DND-41 (cell line): ENCODE measurements around the gene DBX2.
"Not testable (repeated sequence)": the region's sequence is repeated elsewhere in the genome, so short reads cannot be mapped to it uniquely, and the experiment has no call there.

Source experiments
- ATAC-seq: fragments of 200-7000 bp; cut with Tn5 transposase; 3 replicates; pipeline ENCODE4 v1.9.1; 2021; ENCODE audit warnings: low read depth; ENCODE audit not compliant: insufficient read depth
- DNase-seq: peaks from one replicate; pipeline ENCODE4 v3.0.0-alpha.2; 2020
- H2AFZ ChIP-seq: 2 replicates; pipeline ENCODE4 v1.6.0; 2012; ENCODE audit warnings: low read depth, low read length
- H3K27ac ChIP-seq: 2 replicates; pipeline ENCODE4 v1.5.1; 2012; ENCODE audit warnings: low read length, inconsistent platforms
- H3K27me3 ChIP-seq: fragments of 200-600 bp; sonication (generic); 2 replicates; pipeline ENCODE4 v1.6.0; 2012; ENCODE audit warnings: low read length, mild to moderate bottlenecking, inconsistent platforms; ENCODE audit not compliant: insufficient read depth, poor library complexity
- H3K36me3 ChIP-seq: 2 replicates; pipeline ENCODE4 v1.5.1; 2012; ENCODE audit warnings: low read length, inconsistent platforms; ENCODE audit not compliant: insufficient read depth
- H3K4me1 ChIP-seq: 2 replicates; pipeline ENCODE4 v1.5.1; 2012; ENCODE audit warnings: mild to moderate bottlenecking, low read length; ENCODE audit not compliant: insufficient read depth
- H3K4me2 ChIP-seq: 2 replicates; pipeline ENCODE4 v1.6.0; 2012; ENCODE audit warnings: mild to moderate bottlenecking, moderate library complexity, low read length, inconsistent platforms; ENCODE audit not compliant: insufficient read depth
- H3K4me3 ChIP-seq, 2 experiments: fragments of 200-600 bp in 1 of 2; shearing (Covaris generic) in 1 of 2; 2 replicates each; pipeline ENCODE4 v1.5.1; 2012 to 2016; ENCODE audit warnings: inconsistent platforms in 2 of 2, low read length in 2 of 2, mild to moderate bottlenecking in 2 of 2, low read depth in 1 of 2, moderate library complexity in 1 of 2
- H3K79me2 ChIP-seq: 2 replicates; pipeline ENCODE4 v1.6.0; 2012; ENCODE audit warnings: low read length, inconsistent platforms; ENCODE audit not compliant: insufficient read depth
- H3K9ac ChIP-seq: 2 replicates; pipeline ENCODE4 v1.6.0; 2012; ENCODE audit warnings: low read depth, mild to moderate bottlenecking, inconsistent platforms, low read length, moderate library complexity
- H3K9me3 ChIP-seq: 2 replicates; pipeline ENCODE4 v1.5.1; 2012; ENCODE audit warnings: low read length, moderate library complexity, mild to moderate bottlenecking, inconsistent platforms; ENCODE audit not compliant: insufficient read depth, severe bottlenecking
- H4K20me1 ChIP-seq: 2 replicates; pipeline ENCODE4 v1.6.0; 2012; ENCODE audit warnings: low read length; ENCODE audit not compliant: insufficient read depth
- CTCF ChIP-seq: IDR thresholded peaks from 2 replicates; pipeline ENCODE4 v1.5.1; 2012; ENCODE audit warnings: borderline replicate concordance, low read length, moderate library complexity, mild to moderate bottlenecking; ENCODE audit not compliant: poor library complexity, severe bottlenecking; ENCODE audit errors: extremely low read depth
- EZH2 ChIP-seq: IDR thresholded peaks from 3 replicates; pipeline ENCODE4 v1.6.1; 2012; ENCODE audit warnings: borderline replicate concordance, low read depth, mild to moderate bottlenecking, moderate library complexity, low read length, inconsistent platforms; ENCODE audit not compliant: severe bottlenecking

Gene DBX2

GRCh38 chr12:45089411-45090075, 38.6 kb upstream of the DBX2 start:
- H3K9ac ChIP-seq: no peak overlapping the region
- H3K79me2 ChIP-seq: no peaks in the 10 kb centered on the region
- no peaks in the 10 kb centered on the region for H3K4me1 ChIP-seq
- TF ChIP-seq CTCF (no peak), EZH2 (no peak)
- H3K27me3 ChIP-seq: no peaks in the 10 kb centered on the region
- H2AFZ ChIP-seq: no peak overlapping the region
- H3K27ac ChIP-seq: no peak overlapping the region
- peaks cover 2% of the 10 kb centered on the region for H3K9me3 ChIP-seq
- no peak for ATAC-seq
- no peaks in the 10 kb centered on the region for H4K20me1 ChIP-seq
- DNase-seq: no peak
- no peaks in the 10 kb centered on the region for H3K36me3 ChIP-seq
- H3K4me2 ChIP-seq: no peak overlapping the region
- H3K4me3 ChIP-seq: no peak overlapping the region

- no peaks in the 10 kb centered on the region for H3K36me3 ChIP-seq
- H3K4me1 ChIP-seq: no peaks in the 10 kb centered on the region
- no peak overlapping the region for H3K4me2 ChIP-seq
- TF ChIP-seq CTCF (no peak), EZH2 (no peak)
- no peaks in the 10 kb centered on the region for H3K27me3 ChIP-seq
- H2AFZ ChIP-seq: no peak overlapping the region
- H3K4me3 ChIP-seq: no peak overlapping the region
- no peaks in the 10 kb centered on the region for H3K79me2 ChIP-seq
- ATAC-seq (no peak), DNase-seq (no peak)
- H4K20me1 ChIP-seq: no peaks in the 10 kb centered on the region
- peaks cover 2% of the 10 kb centered on the region for H3K9me3 ChIP-seq
- H3K9ac ChIP-seq: no peak overlapping the region
- H3K27ac ChIP-seq: no peak overlapping the region
Measured at GRCh38 chr12:45088608-45089007, 37.7 kb upstream of the DBX2 start.

GRCh38 chr12:45084248-45084647, 33.3 kb upstream of the DBX2 start:
- ATAC-seq: not testable (repeated sequence)

GRCh38 chr12:45077251-45077650, 26.4 kb upstream of the DBX2 start:
- Histone ChIP-seq H2AFZ (no peak overlapping the region), H3K4me1 (no peaks in the 10 kb centered on the region), H3K4me2 (no peak overlapping the region), H3K4me3 (no peak overlapping the region), H3K9ac (no peak overlapping the region), H3K9me3 (no peaks in the 10 kb centered on the region), H3K27me3 (peaks cover 9% of the 10 kb centered on the region), H3K79me2 (no peaks in the 10 kb centered on the region), H4K20me1 (no peaks in the 10 kb centered on the region), H3K36me3 (no peaks in the 10 kb centered on the region), H3K27ac (no peak overlapping the region)
- TF ChIP-seq CTCF: no peak
- no peak for TF ChIP-seq EZH2
- ATAC-seq: no peak
- no peak for DNase-seq

More at GRCh38 chr12:45084248-45084647, 33.3 kb upstream of the DBX2 start:
- not testable (repeated sequence) for H3K27me3 ChIP-seq, H3K9me3 ChIP-seq, H3K9ac ChIP-seq, H3K27ac ChIP-seq, H3K79me2 ChIP-seq, H3K4me3 ChIP-seq, H3K4me2 ChIP-seq, H4K20me1 ChIP-seq, H3K4me1 ChIP-seq, H3K36me3 ChIP-seq, DNase-seq, H2AFZ ChIP-seq
